ENCODE data around the gene CCL24.
"Not testable (repeated sequence)": the region's sequence is repeated elsewhere in the genome, so short reads cannot be mapped to it uniquely, and the experiment has no call there.

- not testable (repeated sequence) for TF ChIP-seq POLR2AphosphoS5, POLR2A (IDR thresholded peaks at IDR 0.05; ENCODE audit: low read depth, low read length)
Measured at GRCh38 chr7:75845132-75845531, 31.5 kb upstream of the CCL24 start.
